Trophoblast cell (in vitro differentiated cells and primary cell): ENCODE data around the gene MILR1.

Experiments used
- DNase-seq, 2 donors: peaks; one replicate each; pipeline ENCODE4 v3.0.0-alpha.2; 2016
- H2AFZ ChIP-seq: 2 replicates; pipeline ENCODE4 v1.6.1; 2013; ENCODE audit warnings: low read length, moderate library complexity, mild to moderate bottlenecking; ENCODE audit not compliant: insufficient read depth, poor library complexity
- H2AK5ac ChIP-seq: 2 replicates; pipeline ENCODE4 v1.6.1; 2013; ENCODE audit warnings: mild to moderate bottlenecking, low read length
- H2BK120ac ChIP-seq: 2 replicates; pipeline ENCODE4 v1.6.1; 2013; ENCODE audit warnings: low read length, mild to moderate bottlenecking, moderate library complexity; ENCODE audit not compliant: insufficient read depth, poor library complexity
- H2BK12ac ChIP-seq: 2 replicates; pipeline ENCODE4 v1.6.1; 2013; ENCODE audit warnings: mild to moderate bottlenecking, low read length, moderate library complexity
- H2BK5ac ChIP-seq: 2 replicates; pipeline ENCODE4 v1.6.1; 2013; ENCODE audit warnings: low read length, low read depth, moderate library complexity, mild to moderate bottlenecking; ENCODE audit not compliant: poor library complexity
- H3K14ac ChIP-seq: 2 replicates; pipeline ENCODE4 v1.6.1; 2013; ENCODE audit warnings: mild to moderate bottlenecking, low read length
- H3K18ac ChIP-seq: 2 replicates; pipeline ENCODE4 v1.6.1; 2013; ENCODE audit warnings: mild to moderate bottlenecking, low read length
- H3K23ac ChIP-seq: 2 replicates; pipeline ENCODE4 v1.6.1; 2013; ENCODE audit warnings: low read length
- H3K27ac ChIP-seq: 2 replicates; pipeline ENCODE4 v1.5.1; 2013; ENCODE audit warnings: low read depth, mild to moderate bottlenecking, inconsistent platforms, low read length, moderate library complexity
- H3K27me3 ChIP-seq: 2 replicates; pipeline ENCODE4 v1.6.1; 2013; ENCODE audit warnings: inconsistent platforms, mild to moderate bottlenecking, low read length, moderate library complexity; ENCODE audit not compliant: insufficient read depth
- H3K36me3 ChIP-seq, 2 experiments: 1 replicate in 1 of 2; 2 replicates in 1 of 2; pipeline ENCODE4 v1.6.1; 2013; ENCODE audit warnings: low read length in 2 of 2, mild to moderate bottlenecking in 2 of 2, moderate library complexity in 1 of 2; ENCODE audit not compliant: insufficient read depth in 2 of 2, control insufficient read depth in 1 of 2
- H3K4ac ChIP-seq: 2 replicates; pipeline ENCODE4 v1.6.1; 2013; ENCODE audit warnings: low read depth, mild to moderate bottlenecking, low read length, moderate library complexity
- H3K4me1 ChIP-seq, 2 experiments: 1 replicate in 1 of 2; 2 replicates in 1 of 2; pipeline ENCODE4 v1.6.1; 2013; ENCODE audit warnings: low read length in 2 of 2, mild to moderate bottlenecking in 2 of 2, moderate library complexity in 1 of 2; ENCODE audit not compliant: insufficient read depth in 2 of 2, control insufficient read depth in 1 of 2
- H3K4me2 ChIP-seq: 2 replicates; pipeline ENCODE4 v1.6.1; 2013; ENCODE audit warnings: inconsistent platforms, mild to moderate bottlenecking, low read length, moderate library complexity
- H3K4me3 ChIP-seq: 2 replicates; pipeline ENCODE4 v1.5.1; 2013; ENCODE audit warnings: mild to moderate bottlenecking, low read depth, low read length, inconsistent platforms
- H3K79me1 ChIP-seq: one replicate; pipeline ENCODE4 v1.6.1; 2013; ENCODE audit warnings: low read length
- H3K79me2 ChIP-seq: 2 replicates; pipeline ENCODE4 v1.6.1; 2013; ENCODE audit warnings: low read length, mild to moderate bottlenecking; ENCODE audit not compliant: control insufficient read depth, insufficient read depth, poor library complexity
- H3K9ac ChIP-seq: 2 replicates; pipeline ENCODE4 v1.6.1; 2013; ENCODE audit warnings: mild to moderate bottlenecking, low read length
- H3K9me3 ChIP-seq: 2 replicates; pipeline ENCODE4 v1.6.1; 2013; ENCODE audit warnings: low read depth, mild to moderate bottlenecking, control low read depth, inconsistent platforms, low read length; ENCODE audit not compliant: insufficient read depth
- H4K12ac ChIP-seq: 2 replicates; pipeline ENCODE4 v1.6.1; 2013; ENCODE audit warnings: low read depth, mild to moderate bottlenecking, low read length, moderate library complexity
- H4K8ac ChIP-seq: 2 replicates; pipeline ENCODE4 v1.6.1; 2013; ENCODE audit warnings: low read depth, mild to moderate bottlenecking, low read length, moderate library complexity
- H4K91ac ChIP-seq: one replicate; pipeline ENCODE4 v1.6.1; 2013; ENCODE audit warnings: low read depth, mild to moderate bottlenecking, low read length, moderate library complexity
- WGBS: extraction: QIAGEN DNeasy Blood & Tissue Kit; methylation state at CpG from one replicate; pipeline ENCODE4 v1.1.7; 2013; ENCODE audit warnings: missing lambda C conversion rate; ENCODE audit not compliant: insufficient read length, insufficient coverage; ENCODE audit errors: extremely low coverage; 5-methylcytosine and 5-hydroxymethylcytosine counted together

MILR1 gene

DNA sequence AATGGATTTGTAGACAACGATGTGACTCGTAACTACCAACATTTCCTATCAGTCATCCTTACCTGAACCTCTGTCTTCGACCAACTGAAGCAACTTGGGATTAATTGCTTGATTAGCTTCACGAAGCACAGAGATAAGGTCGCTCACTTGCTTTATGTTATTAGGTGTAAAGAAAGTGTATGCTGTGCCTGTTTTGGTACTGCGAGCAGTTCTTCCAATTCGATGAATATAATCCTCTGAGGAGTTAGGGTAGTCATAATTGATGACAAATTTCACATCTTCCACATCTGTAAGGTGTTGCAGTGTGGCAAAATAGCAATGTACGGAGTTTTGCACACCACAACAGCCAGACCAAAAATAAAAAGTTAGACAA, 51.6 kb downstream of the MILR1 start:
- no peak overlapping the region for H4K12ac ChIP-seq
- no peak overlapping the region for H3K14ac ChIP-seq
- H3K9me3 ChIP-seq, result no peaks in the 10 kb centered on the region

DNA sequence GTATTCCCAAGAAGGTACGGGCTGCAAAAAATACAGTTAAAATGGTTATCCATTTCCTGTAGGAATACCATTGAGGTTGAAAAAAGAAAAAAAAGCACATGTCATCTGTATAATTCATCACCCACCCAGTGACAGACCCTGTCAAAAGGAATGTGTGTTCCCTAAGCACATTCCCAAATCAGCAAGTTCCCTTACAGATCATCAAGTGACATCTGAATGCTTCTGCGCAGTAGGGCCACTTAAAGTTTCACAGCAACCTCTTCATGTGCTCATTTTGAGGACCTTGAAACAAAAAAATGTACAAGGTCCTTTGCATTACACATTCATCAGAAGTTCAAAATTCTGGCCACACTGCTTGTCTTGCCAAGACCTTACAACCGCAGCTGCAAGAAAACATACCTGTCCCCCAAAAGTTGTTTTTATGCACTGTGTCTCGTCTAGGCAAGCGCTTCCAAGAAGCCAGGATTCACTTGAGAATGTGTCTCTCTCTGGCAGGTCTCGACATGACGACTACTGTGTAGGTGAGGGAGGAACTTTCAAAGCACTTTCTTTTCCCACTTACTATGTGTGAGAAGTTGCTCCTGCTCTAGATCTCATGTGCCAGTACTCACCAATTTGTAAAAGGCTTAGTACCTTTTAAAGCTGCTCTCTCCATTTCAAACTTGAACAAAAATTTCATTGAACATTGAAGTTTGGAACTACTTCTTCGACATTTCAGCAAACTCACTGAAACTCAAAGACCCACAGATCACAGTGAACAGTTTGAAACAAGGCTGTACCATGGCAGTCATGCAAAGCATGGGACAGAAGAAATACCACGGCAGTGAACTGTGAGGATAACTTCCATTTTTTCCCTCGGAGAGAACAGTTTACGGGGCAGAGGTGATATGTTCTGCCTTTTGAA, 52.2 kb downstream of the MILR1 start:
- DNase-seq, result peak in 1 of 2 donors; percentile 42
- Histone ChIP-seq H3K79me2 (peaks cover 16% of the 10 kb centered on the region), H3K14ac (no peak overlapping the region), H2AK5ac (no peak overlapping the region), H4K91ac (no peak overlapping the region), H3K4ac (no peak overlapping the region), H4K8ac (no peak overlapping the region), H3K27ac (no peak overlapping the region), H3K9ac (peak overlapping the region; percentile 28), H3K4me1 (peaks cover 1 to 2% of the 10 kb centered on the region in 2 experiments), H2BK120ac (no peak overlapping the region), H3K9me3 (no peaks in the 10 kb centered on the region), H3K23ac (no peak overlapping the region), H3K27me3 (no peaks in the 10 kb centered on the region), H3K18ac (no peak overlapping the region), H3K4me3 (no peak overlapping the region), H2BK12ac (no peak overlapping the region), H4K12ac (no peak overlapping the region), H3K79me1 (peaks cover 10% of the 10 kb centered on the region), H2BK5ac (no peak overlapping the region), H3K36me3 (peaks cover 7 to 39% of the 10 kb centered on the region in 2 experiments), H3K4me2 (no peak overlapping the region), H2AFZ (no peak overlapping the region)
- no CpG with 5 or more reads among the region's 11 CpGs for WGBS

More for the DNA sequence above, 51.6 kb downstream of the MILR1 start:
- H2BK12ac ChIP-seq, result no peak overlapping the region
- H3K27ac ChIP-seq, result no peak overlapping the region
- peaks cover 7 to 39% of the 10 kb centered on the region in 2 experiments for H3K36me3 ChIP-seq
- peaks cover 2 to 3% of the 10 kb centered on the region in 2 experiments for H3K4me1 ChIP-seq
- H2BK5ac ChIP-seq, result no peak overlapping the region
- peaks cover 10% of the 10 kb centered on the region for H3K79me2 ChIP-seq
- peaks cover 5% of the 10 kb centered on the region for H3K79me1 ChIP-seq
- DNase-seq, result no peak
- H3K23ac ChIP-seq, result no peak overlapping the region
- H2BK120ac ChIP-seq, result no peak overlapping the region
- no peak overlapping the region for H3K4ac ChIP-seq
- no peak overlapping the region for H3K4me2 ChIP-seq
- no peak overlapping the region for H3K9ac ChIP-seq
- H2AFZ ChIP-seq, result no peak overlapping the region
- no peak overlapping the region for H3K4me3 ChIP-seq
- no peaks in the 10 kb centered on the region for H3K27me3 ChIP-seq
- H2AK5ac ChIP-seq, result no peak overlapping the region
- no peak overlapping the region for H4K91ac ChIP-seq
- no peak overlapping the region for H4K8ac ChIP-seq
- H3K18ac ChIP-seq, result no peak overlapping the region
- WGBS, result no CpG with 5 or more reads among the region's 8 CpGs

DNA sequence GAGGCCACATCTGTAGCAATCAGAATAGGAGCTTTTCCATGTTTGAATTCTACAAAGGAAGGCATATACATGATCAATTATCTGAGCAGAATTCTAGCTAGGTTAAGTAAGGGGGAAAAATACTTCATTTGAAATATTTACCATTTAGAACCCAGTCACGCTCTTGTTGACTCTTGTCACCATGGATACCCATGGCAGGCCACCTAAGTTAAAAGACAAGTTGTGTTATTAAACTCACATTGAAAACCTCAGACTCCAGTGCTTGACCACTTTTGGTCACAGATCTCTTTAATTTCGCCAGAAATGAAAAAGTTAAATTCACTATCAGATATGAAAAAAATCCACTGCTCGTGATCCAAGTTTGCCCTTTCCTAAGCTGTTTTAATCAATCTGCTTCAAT, 53.1 kb downstream of the MILR1 start:
- Histone ChIP-seq H3K36me3 (peaks cover 7 to 39% of the 10 kb centered on the region in 2 experiments), H3K4me3 (no peak overlapping the region), H3K79me1 (peaks cover 11% of the 10 kb centered on the region), H2BK120ac (no peak overlapping the region), H3K4me1 (peaks cover 0 to 2% of the 10 kb centered on the region in 2 experiments), H3K79me2 (peaks cover 15% of the 10 kb centered on the region), H3K23ac (no peak overlapping the region), H3K9ac (no peak overlapping the region), H3K9me3 (no peaks in the 10 kb centered on the region), H3K18ac (no peak overlapping the region), H2BK5ac (no peak overlapping the region), H3K27ac (no peak overlapping the region), H3K4me2 (no peak overlapping the region), H4K8ac (no peak overlapping the region), H3K27me3 (no peaks in the 10 kb centered on the region), H2AFZ (no peak overlapping the region), H4K12ac (no peak overlapping the region), H2BK12ac (no peak overlapping the region), H3K14ac (no peak overlapping the region), H2AK5ac (no peak overlapping the region), H3K4ac (no peak overlapping the region), H4K91ac (no peak overlapping the region)
- WGBS, result no CpG with 5 or more reads among the region's 3 CpGs
- peak in 1 of 2 donors; percentile 18 for DNase-seq

DNA sequence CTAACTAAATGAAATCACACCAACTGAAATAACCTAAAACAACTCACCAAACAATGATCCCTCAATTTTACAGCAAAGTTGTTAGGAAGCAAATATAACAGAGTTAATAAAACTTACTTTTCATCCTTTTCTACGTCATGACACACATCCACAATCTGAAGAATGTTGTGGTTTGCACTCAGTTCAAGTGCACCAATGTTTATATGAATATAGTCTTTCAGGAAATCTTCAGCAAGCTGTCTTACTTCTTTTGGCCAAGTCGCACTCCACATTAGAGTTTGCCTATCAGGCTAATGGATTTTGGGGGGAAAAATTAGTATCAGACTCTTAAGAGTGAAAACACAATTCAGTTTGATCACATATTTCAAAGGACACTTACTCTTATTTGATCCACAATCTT, 53.9 kb downstream of the MILR1 start:
- Histone ChIP-seq H3K27me3 (no peaks in the 10 kb centered on the region), H3K36me3 (peaks cover 7 to 39% of the 10 kb centered on the region in 2 experiments)

More for the DNA sequence above, 53.9 kb downstream of the MILR1 start:
- Histone ChIP-seq H3K23ac (no peak overlapping the region), H2BK12ac (no peak overlapping the region), H3K4me3 (no peak overlapping the region), H2AK5ac (no peak overlapping the region), H3K79me2 (peaks cover 20% of the 10 kb centered on the region), H3K27ac (no peak overlapping the region), H4K91ac (no peak overlapping the region), H3K9ac (no peak overlapping the region), H4K12ac (no peak overlapping the region), H3K4me1 (no peaks in the 10 kb centered on the region), H3K4me2 (no peak overlapping the region), H4K8ac (no peak overlapping the region), H2AFZ (no peak overlapping the region), H2BK120ac (no peak overlapping the region), H3K9me3 (no peaks in the 10 kb centered on the region), H2BK5ac (no peak overlapping the region), H3K4ac (no peak overlapping the region), H3K79me1 (peaks cover 13% of the 10 kb centered on the region), H3K14ac (no peak overlapping the region), H3K18ac (no peak overlapping the region)
- WGBS, result no CpG with 5 or more reads among the region's 2 CpGs
- DNase-seq, result no peak
